K562 (cell line): ENCODE results near the gene C1orf94. TPM values are rescaled to one million over a fixed set of nuclear protein-coding genes. Genes with fewer than 3 reads are reported as not detected.

Experiments used
- ATAC-seq: fragments of 200-7000 bp; cut with Tn5 transposase; 3 replicates; pipeline ENCODE4 v1.9.1; 2020; ENCODE audit warnings: moderate library complexity
- BruUV-seq: library from RNA; stranded (reverse); fragments of 400-500 nt; replicated peaks from 2 replicates; lab custom pipeline; 2021; lab: Mats Ljungman, UMichigan
- CTCF ChIA-PET: fragments of 300-600 bp; formaldehyde crosslinking; extraction: SDS; loops from one replicate; lab custom pipeline; 2021; ENCODE audit warnings: low intra/inter-chr PET ratio; lab: Yijun Ruan, JAX
- POLR2A ChIA-PET: fragments of 300-600, 350-650 bp; sonication (Branson Sonifier 250); formaldehyde crosslinking; extraction: SDS; loops from one replicate; lab custom pipeline; 2021; ENCODE audit warnings: antibody characterized with exemption, inconsistent platforms; lab: Yijun Ruan, JAX
- DNase-seq, 4 experiments: peaks; one replicate each; pipeline versions ENCODE4 v3.0.0 to v3.0.0-alpha.2; 2011 to 2018; ENCODE audit warnings: low spot score in 3 of 4, mixed read lengths in 3 of 4; ENCODE audit errors: extremely low read depth in 1 of 4
- FAIRE-seq: peaks from 2 replicates; lab custom pipeline; 2011; peaks lifted over from hg19 to GRCh38; lab: Jason Lieb, UNC
- H2AFZ ChIP-seq: 2 replicates; pipeline ENCODE4 v1.6.0; 2011; ENCODE audit warnings: low read depth, low read length, control low read depth, inconsistent platforms
- H3K27ac ChIP-seq: fragments of 200-600 bp; 3 replicates; pipeline ENCODE4 v1.8.0; 2011; ENCODE audit warnings: low read depth, mild to moderate bottlenecking, control low read depth, inconsistent platforms, low read length, moderate library complexity, mixed read lengths; ENCODE audit errors: extremely low read depth
- H3K27me3 ChIP-seq, 2 experiments: fragments of 300-600 bp in 1 of 2; 2 replicates in 1 of 2; 3 replicates in 1 of 2; pipeline versions ENCODE4 v1.6.0 to v1.8.0; 2011; ENCODE audit warnings: inconsistent platforms in 2 of 2, low read length in 2 of 2, mild to moderate bottlenecking in 1 of 2, mixed read lengths in 1 of 2, moderate library complexity in 1 of 2; ENCODE audit not compliant: control insufficient read depth in 2 of 2, insufficient read depth in 2 of 2
- H3K36me3 ChIP-seq: fragments of 300-600 bp; 3 replicates; pipeline ENCODE4 v1.8.0; 2011; ENCODE audit warnings: mild to moderate bottlenecking, low read length, inconsistent platforms; ENCODE audit not compliant: control insufficient read depth, insufficient read depth
- H3K4me1 ChIP-seq, 2 experiments: fragments of 200-600 bp in 1 of 2; replicated peaks in 1 of 2; 2 replicates in 1 of 2; 3 replicates in 1 of 2; pipeline versions ENCODE4 v1.5.1 to v1.8.0; 2011; ENCODE audit warnings: inconsistent platforms in 2 of 2, low read length in 2 of 2, mild to moderate bottlenecking in 1 of 2, mixed read lengths in 1 of 2, moderate library complexity in 1 of 2; ENCODE audit not compliant: control insufficient read depth in 2 of 2, insufficient read depth in 2 of 2
- H3K4me2 ChIP-seq: 2 replicates; pipeline ENCODE4 v1.6.1; 2011; ENCODE audit warnings: low read length, control low read depth, inconsistent platforms, mixed read lengths; ENCODE audit not compliant: insufficient read depth
- H3K4me3 ChIP-seq: fragments of 200-600 bp; sonication (generic), shearing (Covaris generic); 2 replicates; pipeline ENCODE4 v1.5.1; 2016; ENCODE audit warnings: control low read depth, inconsistent platforms
- H3K79me2 ChIP-seq: fragments of 200-600 bp; 3 replicates; pipeline ENCODE4 v1.8.0; 2011; ENCODE audit warnings: low read length, inconsistent platforms; ENCODE audit not compliant: control insufficient read depth, insufficient read depth
- H3K9ac ChIP-seq, 2 experiments: 2 replicates each; pipeline versions ENCODE4 v1.6.0 to v1.6.1; 2011; ENCODE audit warnings: low read depth in 2 of 2, low read length in 2 of 2, control low read depth in 1 of 2, inconsistent platforms in 1 of 2, mild to moderate bottlenecking in 1 of 2, mixed read lengths in 1 of 2; ENCODE audit not compliant: insufficient read depth in 1 of 2
- H3K9me1 ChIP-seq: one replicate; pipeline ENCODE4 v1.6.0; 2011; ENCODE audit warnings: inconsistent platforms, mild to moderate bottlenecking, low read length, moderate library complexity; ENCODE audit not compliant: control insufficient read depth, insufficient read depth
- H3K9me3 ChIP-seq: replicated peaks from 2 replicates; pipeline ENCODE4 v1.5.1; 2011; ENCODE audit warnings: low read depth, low read length, inconsistent platforms; ENCODE audit not compliant: control insufficient read depth, insufficient read depth
- H4K20me1 ChIP-seq: replicated peaks from 2 replicates; pipeline ENCODE4 v1.6.1; 2011; ENCODE audit warnings: low read length, inconsistent platforms, mixed read lengths; ENCODE audit not compliant: control insufficient read depth, insufficient read depth
- CEBPG ChIP-seq, 3 experiments: fragments of 200-800 bp in 1 of 3; sonication (Bioruptor generic) in 1 of 3; sonication (generic) in 1 of 3; formaldehyde crosslinking in 1 of 3; IDR thresholded peaks in 2 of 3; conservative IDR thresholded peaks in 1 of 3; 2 replicates each; pipeline versions ENCODE4 v1.6.1 to v1.8.0; 2016 to 2022; ENCODE audit warnings: missing compliant biosample characterization in 2 of 3, missing genetic modification characterization in 2 of 3, mild to moderate bottlenecking in 1 of 3, missing genetic modification reagents in 1 of 3
- POLR2G ChIP-seq: fragments of 200-400 bp; formaldehyde crosslinking; IDR thresholded peaks from 2 replicates; pipeline ENCODE4 v1.6.1; 2017; ENCODE audit warnings: low read depth, mild to moderate bottlenecking, antibody characterized with exemption, low read length, moderate library complexity
- RNF2 ChIP-seq: sonication (generic); IDR thresholded peaks from 2 replicates; pipeline ENCODE4 v1.6.1; 2016
- SAP30 ChIP-seq: fragments of 200-600 bp; sonication (generic); IDR thresholded peaks from 2 replicates; pipeline ENCODE4 v1.6.1; 2012; ENCODE audit warnings: borderline replicate concordance, low read depth, mild to moderate bottlenecking, moderate library complexity, low read length, control low read depth, inconsistent platforms; ENCODE audit not compliant: insufficient read depth, poor library complexity, severe bottlenecking
- WGBS: fragments of 100-300 bp; shearing (Covaris generic); methylation state at CpG from one replicate; pipeline ENCODE4 v1.1.6; 2016; ENCODE audit warnings: low coverage, mixed read lengths; ENCODE audit not compliant: insufficient coverage; ENCODE audit errors: missing lambda C conversion rate; 5-methylcytosine and 5-hydroxymethylcytosine counted together
- in situ Hi-C: fragments of 300-500 bp; cut with MboI; formaldehyde crosslinking; loops from 4 replicates; pipeline ENCODE4 v1.15.0; 2018; ENCODE audit warnings: inconsistent platforms, mixed read lengths
- intact Hi-C: fragments of 100-400 bp; cut with micrococcal nuclease; formaldehyde crosslinking; loops from 2 replicates; pipeline ENCODE4 v1.14.2; 2022
- polyA plus RNA-seq, 8 experiments: library from polyadenylated mRNA; depleted of rRNA in 4 of 8; stranded (reverse) in 5 of 8; unstranded in 3 of 8; fragments of >200 nt; fragmentation: Nextera tagmentation in 2 of 8; fragmentation: Illumina TruSeq in 1 of 8; extraction: Ambion mirVana in 2 of 8; extraction: Trizol in 1 of 8; gene quantifications; 2 replicates each; pipeline versions ENCODE4 v1.2.1 to v1.2.3, GENCODE V29; 2011 to 2014; ENCODE audit warnings: inconsistent platforms in 1 of 8, missing spikeins in 1 of 8
- total RNA-seq, 7 experiments: library from RNA; depleted of rRNA in 6 of 7; stranded (reverse); fragments of >200 nt in 6 of 7; fragmentation: Illumina TruSeq in 2 of 7; extraction: Trizol in 2 of 7; gene quantifications; 2 replicates each; pipeline versions ENCODE4 v1.2.1 to v1.2.3, GENCODE V29; 2011 to 2021; ENCODE audit warnings: low replicate concordance in 1 of 7
- TF ChIP-seq, protein P1 (sequence below), 2 experiments: fragments of 450-650 bp in 1 of 2; sonication (generic) in 1 of 2; formaldehyde crosslinking in 1 of 2; IDR thresholded peaks; 2 replicates each; pipeline versions ENCODE4 v1.7.1 to v1.9.0; 2016 to 2022; ENCODE audit warnings: inconsistent platforms in 1 of 2, mild to moderate bottlenecking in 1 of 2, missing genetic modification reagents in 1 of 2

C1orf94 gene
- total and polyA plus RNA-seq, 9 of the 15 experiments (the other 6 are each of a cell fraction or from before 2014, with no cell fraction given) = not detected

DNA sequence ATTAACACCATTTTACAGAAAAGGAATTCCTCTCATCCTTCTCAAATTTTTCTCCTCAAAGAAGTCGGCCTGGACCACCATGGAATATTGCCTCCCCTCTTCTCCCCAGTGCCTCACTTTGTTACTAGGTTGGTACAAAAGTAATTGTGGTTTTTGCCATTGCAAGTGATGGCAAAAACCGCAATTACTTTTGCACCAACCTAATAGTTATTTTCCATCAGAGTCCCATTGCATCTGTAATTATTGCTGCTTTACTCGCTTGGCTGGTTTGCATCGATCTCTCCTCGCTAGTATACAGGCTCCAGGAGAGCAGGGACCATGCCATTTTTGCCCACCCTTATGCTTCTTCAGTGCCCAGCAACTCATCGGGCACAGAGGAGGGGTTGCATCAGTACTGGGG is 963 bp upstream of the C1orf94 start:
- no peak overlapping the region for H3K4me3 ChIP-seq
- H3K4me2 ChIP-seq = no peak overlapping the region
- CTCF ChIA-PET = no interaction called here
- 0 out of 5 replicates have a peak, but pooled peaks cover 0 to 5% of the 10 kb centered on the region in 2 experiments for H3K27me3 ChIP-seq
- TF ChIP-seq, protein P1, sequence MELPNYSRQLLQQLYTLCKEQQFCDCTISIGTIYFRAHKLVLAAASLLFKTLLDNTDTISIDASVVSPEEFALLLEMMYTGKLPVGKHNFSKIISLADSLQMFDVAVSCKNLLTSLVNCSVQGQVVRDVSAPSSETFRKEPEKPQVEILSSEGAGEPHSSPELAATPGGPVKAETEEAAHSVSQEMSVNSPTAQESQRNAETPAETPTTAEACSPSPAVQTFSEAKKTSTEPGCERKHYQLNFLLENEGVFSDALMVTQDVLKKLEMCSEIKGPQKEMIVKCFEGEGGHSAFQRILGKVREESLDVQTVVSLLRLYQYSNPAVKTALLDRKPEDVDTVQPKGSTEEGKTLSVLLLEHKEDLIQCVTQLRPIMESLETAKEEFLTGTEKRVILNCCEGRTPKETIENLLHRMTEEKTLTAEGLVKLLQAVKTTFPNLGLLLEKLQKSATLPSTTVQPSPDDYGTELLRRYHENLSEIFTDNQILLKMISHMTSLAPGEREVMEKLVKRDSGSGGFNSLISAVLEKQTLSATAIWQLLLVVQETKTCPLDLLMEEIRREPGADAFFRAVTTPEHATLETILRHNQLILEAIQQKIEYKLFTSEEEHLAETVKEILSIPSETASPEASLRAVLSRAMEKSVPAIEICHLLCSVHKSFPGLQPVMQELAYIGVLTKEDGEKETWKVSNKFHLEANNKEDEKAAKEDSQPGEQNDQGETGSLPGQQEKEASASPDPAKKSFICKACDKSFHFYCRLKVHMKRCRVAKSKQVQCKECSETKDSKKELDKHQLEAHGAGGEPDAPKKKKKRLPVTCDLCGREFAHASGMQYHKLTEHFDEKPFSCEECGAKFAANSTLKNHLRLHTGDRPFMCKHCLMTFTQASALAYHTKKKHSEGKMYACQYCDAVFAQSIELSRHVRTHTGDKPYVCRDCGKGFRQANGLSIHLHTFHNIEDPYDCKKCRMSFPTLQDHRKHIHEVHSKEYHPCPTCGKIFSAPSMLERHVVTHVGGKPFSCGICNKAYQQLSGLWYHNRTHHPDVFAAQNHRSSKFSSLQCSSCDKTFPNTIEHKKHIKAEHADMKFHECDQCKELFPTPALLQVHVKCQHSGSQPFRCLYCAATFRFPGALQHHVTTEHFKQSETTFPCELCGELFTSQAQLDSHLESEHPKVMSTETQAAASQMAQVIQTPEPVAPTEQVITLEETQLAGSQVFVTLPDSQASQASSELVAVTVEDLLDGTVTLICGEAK (IDR thresholded peaks at IDR 0.05) = 0 out of 2 replicates have a peak, but pooled peaks have one; percentile 18
- TF ChIP-seq, protein P1 (CRISPR knock-in tag; IDR thresholded peaks at IDR 0.05) = no peak
- no peak for TF ChIP-seq SAP30
- no peak for TF ChIP-seq RNF2
- no peak for TF ChIP-seq POLR2G
- no peak for TF ChIP-seq CEBPG (CRISPR knock-in tag; IDR thresholded peaks at IDR 0.05)
- TF ChIP-seq CEBPG (tag; conservative IDR thresholded peaks at IDR 0.05 in 1 of 2, IDR thresholded peaks at IDR 0.05 in 1 of 2) = no peak
- TF ChIP-seq, all 486 proteins: peak for 1
- Histone ChIP-seq H3K36me3 (no peaks in the 10 kb centered on the region), H3K9me1 (no peaks in the 10 kb centered on the region), H3K9ac (no peak overlapping the region), H2AFZ (no peak overlapping the region), H3K4me1 (no peaks in the 10 kb centered on the region), H3K27ac (no peak overlapping the region), H3K79me2 (no peaks in the 10 kb centered on the region), H3K9me3 (no peaks in the 10 kb centered on the region), H4K20me1 (0 out of 2 replicates have a peak, but pooled peaks cover 2% of the 10 kb centered on the region)
- ATAC-seq (no peak), FAIRE-seq (no peak), DNase-seq (no peak)
- in situ Hi-C loops (no loop called here), intact Hi-C loops (no loop called here)
- BruUV-seq = no TSS peak
- POLR2A ChIA-PET = no interaction called here
- WGBS = 2% methylated on average over 6 of the region's 6 CpGs
